Lower leg skin (tissue), 4 donors: Measurements from ENCODE around the gene LRP3. TPM values are rescaled to one million over a fixed set of nuclear protein-coding genes. Genes with fewer than 3 reads are reported as not detected.

Experiments used
- DNase-seq, 2 donors: peaks; one replicate each; pipeline ENCODE4 v3.0.0-alpha.2; 2019; ENCODE audit warnings: low spot score in 2 of 2
- H3K4me3 ChIP-seq: fragments of 200-600 bp; sonication (generic); 2 replicates; pipeline ENCODE4 v1.5.1; 2017; ENCODE audit warnings: mild to moderate bottlenecking, low read depth; ENCODE audit not compliant: poor library complexity, severe bottlenecking
- POLR2A ChIP-seq, 2 donors: fragments of 450-650 bp; IDR thresholded peaks; one replicate each; pipeline ENCODE4 v1.6.1; 2016 to 2017; ENCODE audit warnings: antibody characterized with exemption in 2 of 2, mild to moderate bottlenecking in 1 of 2, moderate library complexity in 1 of 2
- WGBS, 2 donors: methylation state at CpG; one replicate each; pipeline ENCODE4 v1.1.5; 2018; 5-methylcytosine and 5-hydroxymethylcytosine counted together
- intact Hi-C: fragments of 100-400 bp; cut with DNase I; formaldehyde crosslinking; loops from one replicate; pipeline ENCODE4 v1.15.0; 2023; ENCODE audit warnings: low total_unique reads
- total RNA-seq, 4 donors: library from RNA; depleted of rRNA; stranded (reverse); fragments of >200 nt; gene quantifications; one replicate each; pipeline ENCODE4 v1.1.0, GENCODE V29; 2016
- TF ChIP-seq, protein P1 (sequence below), 3 donors: fragments of 450-650 bp; IDR thresholded peaks; one replicate each; pipeline ENCODE4 v1.5.1; 2016; ENCODE audit warnings: antibody characterized with exemption in 3 of 3, mild to moderate bottlenecking in 3 of 3, moderate library complexity in 2 of 3

LRP3 gene
- total RNA-seq, 4 donors from 2014 or later = 9.4 to 27.4 (median 18.0) TPM

DNA sequence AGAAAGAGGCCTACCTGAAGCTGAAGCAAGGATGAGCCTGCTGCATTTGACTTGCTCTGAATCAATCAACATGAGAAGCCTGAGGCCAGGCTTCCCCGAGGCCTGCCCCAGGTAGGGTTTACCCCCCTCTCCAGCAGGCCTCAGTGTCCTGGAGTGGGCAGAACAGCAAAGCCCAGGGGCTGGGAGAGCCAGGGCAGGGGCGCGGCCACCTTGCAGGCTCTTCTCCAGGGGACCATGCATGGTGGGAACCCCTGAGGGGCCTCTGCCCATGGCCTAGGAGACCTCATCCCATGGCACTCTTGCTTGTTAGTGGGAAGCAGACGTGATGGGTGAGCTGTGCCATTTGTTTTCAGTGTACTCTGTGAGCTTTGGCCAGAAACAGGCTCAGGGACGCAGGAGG, 19.9 kb upstream of the LRP3 start:
- H3K4me3 ChIP-seq = no peak overlapping the region
- DNase-seq = no peak
- intact Hi-C loops = no loop called here
- TF ChIP-seq POLR2A (IDR thresholded peaks at IDR 0.05) = no peak
- TF ChIP-seq, protein P1, sequence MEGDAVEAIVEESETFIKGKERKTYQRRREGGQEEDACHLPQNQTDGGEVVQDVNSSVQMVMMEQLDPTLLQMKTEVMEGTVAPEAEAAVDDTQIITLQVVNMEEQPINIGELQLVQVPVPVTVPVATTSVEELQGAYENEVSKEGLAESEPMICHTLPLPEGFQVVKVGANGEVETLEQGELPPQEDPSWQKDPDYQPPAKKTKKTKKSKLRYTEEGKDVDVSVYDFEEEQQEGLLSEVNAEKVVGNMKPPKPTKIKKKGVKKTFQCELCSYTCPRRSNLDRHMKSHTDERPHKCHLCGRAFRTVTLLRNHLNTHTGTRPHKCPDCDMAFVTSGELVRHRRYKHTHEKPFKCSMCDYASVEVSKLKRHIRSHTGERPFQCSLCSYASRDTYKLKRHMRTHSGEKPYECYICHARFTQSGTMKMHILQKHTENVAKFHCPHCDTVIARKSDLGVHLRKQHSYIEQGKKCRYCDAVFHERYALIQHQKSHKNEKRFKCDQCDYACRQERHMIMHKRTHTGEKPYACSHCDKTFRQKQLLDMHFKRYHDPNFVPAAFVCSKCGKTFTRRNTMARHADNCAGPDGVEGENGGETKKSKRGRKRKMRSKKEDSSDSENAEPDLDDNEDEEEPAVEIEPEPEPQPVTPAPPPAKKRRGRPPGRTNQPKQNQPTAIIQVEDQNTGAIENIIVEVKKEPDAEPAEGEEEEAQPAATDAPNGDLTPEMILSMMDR (IDR thresholded peaks at IDR 0.05) = no peak
- 75 to 87% methylated on average over 3 to 5 of the region's 5 CpGs for WGBS, 2 donors

DNA sequence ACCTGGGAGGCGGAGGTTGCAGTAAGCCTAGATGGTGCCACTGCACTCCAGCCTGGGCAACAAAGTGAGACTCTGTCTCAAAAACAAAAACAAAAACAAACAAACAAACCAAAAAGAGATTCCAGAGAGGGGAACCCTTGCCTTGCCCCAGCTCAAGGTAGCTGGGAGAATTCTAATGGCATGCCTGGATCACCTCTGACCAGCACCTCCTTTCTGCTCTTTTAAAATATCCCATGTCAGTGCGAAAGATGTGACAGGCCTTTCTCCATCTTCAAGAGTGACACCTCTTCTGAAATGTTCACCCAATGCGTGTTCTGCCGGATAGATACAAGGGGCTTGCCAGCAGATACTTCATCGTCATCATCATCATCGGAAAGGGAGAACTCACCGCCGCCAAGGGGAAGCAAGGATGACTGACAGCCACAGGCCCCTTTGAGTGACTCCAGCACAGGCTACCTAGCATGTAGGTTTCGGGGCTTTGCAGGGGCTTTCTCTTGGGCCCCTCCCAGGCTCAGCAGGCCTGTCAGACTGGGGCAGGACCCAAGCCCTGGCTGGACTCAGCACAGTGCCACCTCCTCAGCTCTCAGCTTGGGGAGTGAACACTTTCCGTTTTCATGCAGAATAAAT, 18.9 kb upstream of the LRP3 start:
- TF ChIP-seq, protein P1 (IDR thresholded peaks at IDR 0.05) = no peak
- no peak for TF ChIP-seq POLR2A (IDR thresholded peaks at IDR 0.05)
- no peak overlapping the region for H3K4me3 ChIP-seq
- WGBS, 2 donors = 94 to 96% methylated on average over 10 of the region's 10 CpGs
- intact Hi-C loops = loop anchor here (5.0 kb wide), 1 partner anchor 647 kb away; no protein-coding TSS in a partner anchor
- DNase-seq = no peak

DNA sequence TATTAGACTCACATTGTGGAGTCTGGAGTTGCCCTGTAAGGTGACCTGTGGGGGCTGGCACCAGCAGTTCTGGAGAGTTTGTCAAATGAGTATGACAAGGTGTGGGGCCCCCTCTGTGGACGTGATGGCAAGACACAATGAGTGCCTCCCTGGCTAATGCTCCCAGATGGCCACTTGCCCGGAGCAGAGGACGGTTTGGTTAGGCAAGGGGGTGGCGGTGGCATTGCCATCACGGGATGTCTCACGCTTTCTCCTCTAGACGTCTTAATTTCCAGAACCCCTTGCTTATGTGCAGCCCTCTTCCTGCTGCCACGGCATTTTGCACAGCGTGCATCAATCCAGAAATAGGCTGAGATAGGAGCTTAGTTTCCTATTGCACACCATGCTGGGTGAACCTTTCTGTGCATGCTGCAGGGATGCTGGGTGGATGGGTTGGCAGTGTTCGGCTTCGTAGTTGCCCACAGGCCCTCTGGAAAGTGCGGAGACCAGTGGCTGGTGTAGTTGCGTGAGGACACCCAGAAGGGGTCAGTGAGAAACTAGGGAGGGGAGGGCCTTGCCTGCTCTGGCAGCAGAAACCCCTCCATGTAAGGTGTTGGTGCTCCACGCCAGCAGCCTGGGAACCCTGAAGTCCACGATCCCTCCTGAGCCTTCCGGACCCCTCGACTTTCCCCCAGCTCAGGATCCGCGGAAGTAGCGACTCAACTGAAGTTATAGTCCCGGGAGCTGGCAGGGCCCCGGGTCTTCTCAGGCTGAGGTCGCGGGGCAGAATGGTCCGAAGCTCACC, 18.1 kb upstream of the LRP3 start:
- intact Hi-C loops = loop anchor here (5.0 kb wide), 1 partner anchor 646 kb away; no protein-coding TSS in a partner anchor
- TF ChIP-seq, protein P1 (IDR thresholded peaks at IDR 0.05) = no peak
- TF ChIP-seq POLR2A (IDR thresholded peaks at IDR 0.05) = no peak
- 14 to 16% methylated on average over 18 to 25 of the region's 25 CpGs for WGBS, 2 donors
- peak in 1 of 2 donors; percentile 91 for DNase-seq
- H3K4me3 ChIP-seq = peak overlapping the region; percentile 89

DNA sequence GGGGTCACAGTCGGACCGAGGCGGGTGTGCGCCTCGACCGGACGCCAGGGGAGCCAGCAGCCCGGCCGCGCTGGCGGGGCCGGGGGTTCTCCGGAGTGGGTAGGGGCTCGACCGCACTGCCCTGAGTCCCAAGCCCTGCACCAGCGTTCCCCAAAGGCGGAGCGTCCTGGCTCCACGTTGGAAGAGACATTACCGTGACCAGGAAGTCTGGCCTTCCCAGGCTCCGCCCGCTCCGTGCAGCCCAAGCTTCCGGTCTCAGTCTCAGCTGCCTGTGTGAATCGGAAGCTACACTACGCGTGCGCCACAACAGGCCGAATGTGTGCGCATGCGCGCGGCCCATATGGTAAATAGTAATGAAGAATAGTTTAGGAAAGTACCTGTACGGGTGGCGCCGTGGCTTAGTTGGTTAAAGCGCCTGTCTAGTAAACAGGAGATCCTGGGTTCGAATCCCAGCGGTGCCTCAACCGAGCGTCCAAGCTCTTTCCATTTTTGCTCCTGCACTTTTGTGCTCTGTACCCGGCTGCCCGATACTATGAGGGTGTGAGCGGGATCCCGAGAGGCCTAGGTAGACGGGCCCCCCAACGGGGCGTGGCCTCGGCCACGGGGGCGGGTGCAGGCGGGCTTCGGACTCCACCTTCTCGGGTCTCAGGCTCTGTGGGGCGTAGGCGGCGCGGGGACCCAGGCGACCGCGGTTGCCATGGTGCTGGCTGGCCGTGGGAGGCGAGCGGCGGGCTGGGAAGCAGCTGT, 17.3 kb upstream of the LRP3 start:
- 0% methylated on average over 31 to 46 of the region's 65 CpGs for WGBS, 2 donors
- intact Hi-C loops = loop anchor here (5.0 kb wide), 1 partner anchor 645 kb away; no protein-coding TSS in a partner anchor
- DNase-seq = peak; percentile 98 to 99
- H3K4me3 ChIP-seq = peak overlapping the region; percentile 89
- TF ChIP-seq, protein P1 (IDR thresholded peaks at IDR 0.05) = no peak
- TF ChIP-seq POLR2A (IDR thresholded peaks at IDR 0.05) = no peak

DNA sequence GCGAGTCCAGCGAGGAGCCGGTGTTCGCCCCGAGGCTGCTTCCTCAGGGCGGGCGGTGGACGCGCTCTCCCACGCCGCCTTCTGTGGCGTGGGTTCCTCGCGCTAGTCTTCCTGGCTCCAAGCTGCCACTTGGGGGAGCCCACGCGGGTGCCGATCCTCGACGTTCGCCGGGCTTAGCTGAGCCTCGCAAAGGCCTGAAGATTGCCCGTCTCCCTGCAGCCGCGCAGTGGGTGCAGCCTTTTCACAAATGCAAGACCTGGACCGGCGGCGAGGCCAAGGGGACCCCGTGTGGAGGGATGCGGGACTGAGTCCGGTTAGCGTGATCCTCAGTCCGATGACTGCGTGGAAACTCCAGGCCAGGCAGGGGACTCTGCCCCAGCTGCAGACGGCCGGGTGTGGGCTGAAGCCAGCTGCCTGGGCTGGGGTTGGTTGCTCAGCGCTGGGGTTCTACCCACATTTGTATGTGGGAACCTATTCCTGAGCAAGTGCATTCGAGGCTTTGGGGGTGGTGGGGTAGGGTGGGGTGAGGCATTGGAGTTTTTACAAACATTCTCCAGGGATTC, 16.6 kb upstream of the LRP3 start:
- intact Hi-C loops = loop anchor here (5.0 kb wide), 1 partner anchor 645 kb away; no protein-coding TSS in a partner anchor
- 0% methylated on average over 15 to 22 of the region's 38 CpGs for WGBS, 2 donors
- DNase-seq = peak in 1 of 2 donors; percentile 95
- H3K4me3 ChIP-seq = peak overlapping the region; percentile 46
- no peak for TF ChIP-seq POLR2A (IDR thresholded peaks at IDR 0.05)
- TF ChIP-seq, protein P1 (IDR thresholded peaks at IDR 0.05) = no peak
